ENCODE results near the gene PNLIPRP2.

DNA sequence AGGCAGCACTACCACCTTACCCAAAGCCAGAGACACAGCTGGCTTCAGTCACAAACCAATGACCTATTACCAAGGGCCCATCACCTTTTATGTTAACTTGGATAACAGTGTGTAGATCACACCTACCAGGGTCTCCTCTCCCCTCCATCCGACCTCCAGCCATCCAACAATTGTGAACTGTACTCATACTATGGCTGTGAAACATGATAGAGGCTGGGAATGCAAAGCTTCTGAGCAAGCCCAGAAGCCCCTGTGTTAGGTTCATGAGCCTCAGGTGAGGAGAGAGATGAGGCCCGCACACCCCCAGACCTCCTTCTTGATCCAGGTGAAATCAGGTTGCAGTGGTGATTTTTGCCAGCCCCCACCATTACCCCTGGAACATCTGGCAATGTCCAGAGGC is 47.7 kb downstream of the PNLIPRP2 start:
- TF ChIP-seq, protein P1, sequence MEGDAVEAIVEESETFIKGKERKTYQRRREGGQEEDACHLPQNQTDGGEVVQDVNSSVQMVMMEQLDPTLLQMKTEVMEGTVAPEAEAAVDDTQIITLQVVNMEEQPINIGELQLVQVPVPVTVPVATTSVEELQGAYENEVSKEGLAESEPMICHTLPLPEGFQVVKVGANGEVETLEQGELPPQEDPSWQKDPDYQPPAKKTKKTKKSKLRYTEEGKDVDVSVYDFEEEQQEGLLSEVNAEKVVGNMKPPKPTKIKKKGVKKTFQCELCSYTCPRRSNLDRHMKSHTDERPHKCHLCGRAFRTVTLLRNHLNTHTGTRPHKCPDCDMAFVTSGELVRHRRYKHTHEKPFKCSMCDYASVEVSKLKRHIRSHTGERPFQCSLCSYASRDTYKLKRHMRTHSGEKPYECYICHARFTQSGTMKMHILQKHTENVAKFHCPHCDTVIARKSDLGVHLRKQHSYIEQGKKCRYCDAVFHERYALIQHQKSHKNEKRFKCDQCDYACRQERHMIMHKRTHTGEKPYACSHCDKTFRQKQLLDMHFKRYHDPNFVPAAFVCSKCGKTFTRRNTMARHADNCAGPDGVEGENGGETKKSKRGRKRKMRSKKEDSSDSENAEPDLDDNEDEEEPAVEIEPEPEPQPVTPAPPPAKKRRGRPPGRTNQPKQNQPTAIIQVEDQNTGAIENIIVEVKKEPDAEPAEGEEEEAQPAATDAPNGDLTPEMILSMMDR (IDR thresholded peaks at IDR 0.05) = no peak
- no peak for TF ChIP-seq POLR2A (IDR thresholded peaks at IDR 0.05)

Measured in body of pancreas (tissue), 4 donors.